Activated CD4-positive, alpha-beta T cell treated with anti-CD3 and anti-CD28 coated beads, Interleukin-2, amount 50 U/mL, for 24 hours (primary cell): ENCODE results near the gene ANGPT4.

Experiments used
- DNase-seq, 2 donors: peaks; one replicate each; pipeline ENCODE4 v3.0.0-alpha.2; 2020; ENCODE audit warnings: low read depth in 1 of 2, low spot score in 1 of 2

Gene ANGPT4

GRCh38 chr20:942611-943010, 26.5 kb upstream of the ANGPT4 start:
- DNase-seq, result no peak

DNA sequence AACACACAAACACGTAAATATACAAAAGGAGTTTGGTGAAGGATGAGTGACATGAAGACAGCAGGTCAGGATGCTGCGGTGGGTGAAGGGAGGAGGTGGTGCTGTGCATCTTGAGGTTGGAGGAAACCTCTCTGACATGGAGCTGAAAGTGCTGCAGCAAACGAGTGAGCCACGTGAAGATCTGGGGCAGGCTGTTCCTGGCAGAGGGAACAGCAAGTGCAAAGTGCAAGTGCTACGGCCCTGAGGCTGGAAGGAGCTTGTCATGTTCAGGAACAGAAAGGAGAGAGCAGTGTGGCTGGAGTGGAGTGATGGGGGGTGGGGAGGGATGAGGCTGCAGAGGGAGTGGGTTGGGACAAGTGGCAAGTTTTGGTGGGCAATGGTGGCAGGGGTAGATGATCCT, 24.8 kb upstream of the ANGPT4 start:
- no peak for DNase-seq

- DNase-seq, result no peak
Observed at GRCh38 chr20:939606-940005, 23.5 kb upstream of the ANGPT4 start.

DNA sequence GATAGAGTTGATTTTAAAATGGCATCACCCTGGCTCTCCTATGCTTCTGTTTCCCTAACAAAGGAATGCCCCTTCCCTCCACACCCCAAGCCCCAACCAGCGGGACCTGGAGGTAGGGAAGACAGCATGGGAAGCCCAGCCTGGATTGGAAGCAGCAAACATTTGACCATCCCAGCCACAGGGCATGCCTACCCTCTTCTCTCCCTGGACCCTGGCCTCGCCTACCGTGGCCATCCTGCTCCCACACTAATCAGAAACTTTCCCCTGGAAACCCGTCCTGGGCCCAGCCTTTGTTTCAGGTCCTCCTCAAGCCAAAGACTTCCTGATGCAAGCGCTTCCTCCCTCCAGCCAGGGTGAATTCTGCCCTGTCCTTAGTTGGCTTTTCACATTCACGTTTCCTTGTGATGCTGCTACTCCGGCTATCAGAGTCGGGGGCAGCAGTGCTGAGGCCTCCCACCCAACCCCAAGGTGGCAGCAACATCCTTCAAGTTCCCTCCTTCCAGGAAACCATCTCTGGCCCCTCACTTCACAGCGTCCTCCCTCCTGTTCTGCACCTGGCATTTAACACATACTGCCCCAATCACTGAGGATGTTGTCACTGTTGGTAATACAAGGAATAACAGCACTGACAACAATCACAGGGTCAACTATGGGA, 18.2 kb upstream of the ANGPT4 start:
- DNase-seq, result no peak

DNA sequence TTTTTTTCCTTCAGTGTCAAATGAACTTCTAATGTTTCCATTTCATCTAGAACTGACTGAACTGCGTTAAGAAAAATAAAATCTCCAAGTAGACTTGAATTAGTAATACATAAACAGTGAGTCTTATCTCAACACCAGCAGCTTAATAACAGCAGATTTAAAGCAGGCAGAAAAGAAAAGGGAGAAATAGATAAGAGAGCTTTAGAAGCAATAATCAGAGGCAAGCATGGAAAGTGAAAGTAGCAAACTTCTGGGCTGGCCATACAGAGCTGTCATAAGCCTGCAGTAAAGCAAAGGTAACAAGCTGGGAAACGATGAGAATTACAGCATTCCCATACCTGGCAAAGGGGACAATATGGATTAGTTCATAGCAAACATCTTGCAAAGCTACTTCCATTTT, 16.9 kb upstream of the ANGPT4 start:
- DNase-seq, result no peak

DNA sequence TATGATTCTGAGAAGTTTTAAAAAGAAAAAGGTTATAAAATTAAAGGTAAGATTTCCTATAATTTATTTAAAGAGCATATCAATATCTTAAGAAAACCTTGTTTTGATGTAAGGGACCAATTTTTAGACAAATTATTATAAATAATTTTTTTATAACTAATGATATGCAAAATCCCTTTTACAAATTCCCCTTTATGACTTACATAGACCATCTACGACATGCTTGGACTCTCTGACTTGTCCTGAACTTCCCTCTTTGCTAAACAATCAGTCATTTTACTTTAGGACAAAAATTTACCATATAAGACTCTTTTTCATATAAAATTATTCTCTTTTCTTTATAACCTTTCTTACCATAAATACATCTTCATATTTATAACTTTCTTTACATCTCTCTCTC, 15.3 kb upstream of the ANGPT4 start:
- no peak for DNase-seq

- no peak for DNase-seq
Observed at GRCh38 chr20:926670-927069, 10.5 kb upstream of the ANGPT4 start.

- no peak for DNase-seq
Observed at GRCh38 chr20:925516-925915, 9.4 kb upstream of the ANGPT4 start.

GRCh38 chr20:924639-925038, 8.5 kb upstream of the ANGPT4 start:
- DNase-seq, result no peak

- DNase-seq, result no peak
Observed at GRCh38 chr20:922781-923180, 6.6 kb upstream of the ANGPT4 start.

DNA sequence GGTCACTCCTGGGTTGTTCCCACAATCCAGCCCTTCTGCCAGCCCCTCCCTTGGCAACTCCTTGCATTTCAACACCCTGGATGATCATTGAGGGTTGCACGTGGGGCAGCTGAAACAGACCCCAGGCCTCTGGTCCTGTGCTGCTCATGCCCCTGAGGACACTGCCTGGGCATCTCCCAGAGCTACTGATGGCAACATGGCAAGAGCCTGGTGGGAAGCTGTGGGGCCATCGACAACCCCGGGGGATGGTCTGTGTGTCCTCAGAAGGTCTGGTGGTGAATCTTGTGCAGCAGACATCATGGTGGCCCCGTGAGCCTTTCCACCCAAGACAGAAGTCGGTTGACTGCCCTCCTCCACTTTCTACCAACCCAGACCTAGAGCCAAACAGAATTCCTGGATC, 4.9 kb upstream of the ANGPT4 start:
- no peak for DNase-seq

- DNase-seq, result no peak
Observed at GRCh38 chr20:920311-920710, 4.2 kb upstream of the ANGPT4 start.

DNA sequence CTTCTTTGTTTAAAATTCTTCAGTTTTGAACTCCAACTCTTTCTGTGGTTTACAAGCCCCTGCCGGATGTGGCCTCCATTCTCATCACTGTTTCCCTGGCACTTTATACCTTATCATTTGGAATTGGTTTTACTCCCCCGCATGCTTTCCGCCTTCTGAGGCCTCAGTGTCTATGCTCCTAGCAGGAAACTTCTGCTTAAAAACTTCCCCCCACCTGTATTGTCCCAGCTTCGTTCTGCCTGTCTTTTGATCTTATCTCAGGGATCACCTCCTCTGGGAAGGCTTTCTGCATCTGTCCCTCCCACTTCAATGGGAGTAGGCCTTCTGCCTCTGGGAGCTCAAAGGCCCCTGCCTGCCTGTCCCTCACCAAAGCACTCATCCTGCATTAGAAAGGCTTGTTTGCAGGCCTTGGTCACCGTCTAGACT, 3.4 kb upstream of the ANGPT4 start:
- DNase-seq, result no peak

DNA sequence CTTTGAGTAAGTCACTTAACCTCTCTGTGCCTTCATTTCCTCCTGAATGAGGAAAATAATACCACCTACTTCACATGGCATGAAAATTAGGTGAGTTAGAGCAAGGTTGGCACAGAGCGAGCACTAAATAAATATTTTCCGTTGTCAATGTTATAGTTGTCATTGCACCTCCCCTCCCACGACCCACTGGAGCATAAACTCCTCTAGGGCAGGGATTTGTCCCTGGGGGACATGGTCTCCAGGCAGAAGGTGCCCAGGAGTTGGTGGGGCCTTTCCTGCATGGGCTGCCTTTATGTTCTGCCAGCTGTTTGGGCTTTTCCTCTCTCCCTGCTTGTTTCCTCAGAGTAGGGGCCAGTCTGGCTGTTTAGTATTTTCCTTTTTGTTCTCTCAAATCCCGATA, 1.3 kb upstream of the ANGPT4 start:
- DNase-seq, result no peak

DNA sequence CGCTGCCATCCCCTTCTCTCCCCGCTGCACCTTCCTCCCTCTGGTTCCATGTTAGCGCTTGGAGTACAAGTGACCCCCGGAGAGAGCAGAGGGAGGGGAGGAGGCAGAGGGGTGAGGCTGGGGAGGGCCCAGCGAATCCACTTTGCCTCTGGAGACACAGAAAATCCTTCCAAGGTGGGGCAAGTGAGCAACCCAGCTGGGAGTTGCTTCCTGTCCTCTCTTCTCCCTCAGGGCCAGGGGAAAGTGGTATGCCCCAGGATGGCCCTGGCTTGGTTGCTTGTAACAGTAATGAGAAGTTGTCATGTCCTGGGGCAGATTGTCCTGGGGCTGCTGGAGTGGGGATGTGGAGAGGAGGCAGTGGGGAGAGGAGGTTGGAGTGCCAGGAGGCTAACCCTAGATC, 691 bp upstream of the ANGPT4 start:
- DNase-seq, result no peak

GRCh38 chr20:914727-915498, 1.2 kb downstream of the ANGPT4 start:
- DNase-seq, result no peak

- no peak for DNase-seq
Observed at GRCh38 chr20:913306-913849, 2.8 kb downstream of the ANGPT4 start.

- no peak for DNase-seq
Observed at GRCh38 chr20:911882-912600, 4.1 kb downstream of the ANGPT4 start.

DNA sequence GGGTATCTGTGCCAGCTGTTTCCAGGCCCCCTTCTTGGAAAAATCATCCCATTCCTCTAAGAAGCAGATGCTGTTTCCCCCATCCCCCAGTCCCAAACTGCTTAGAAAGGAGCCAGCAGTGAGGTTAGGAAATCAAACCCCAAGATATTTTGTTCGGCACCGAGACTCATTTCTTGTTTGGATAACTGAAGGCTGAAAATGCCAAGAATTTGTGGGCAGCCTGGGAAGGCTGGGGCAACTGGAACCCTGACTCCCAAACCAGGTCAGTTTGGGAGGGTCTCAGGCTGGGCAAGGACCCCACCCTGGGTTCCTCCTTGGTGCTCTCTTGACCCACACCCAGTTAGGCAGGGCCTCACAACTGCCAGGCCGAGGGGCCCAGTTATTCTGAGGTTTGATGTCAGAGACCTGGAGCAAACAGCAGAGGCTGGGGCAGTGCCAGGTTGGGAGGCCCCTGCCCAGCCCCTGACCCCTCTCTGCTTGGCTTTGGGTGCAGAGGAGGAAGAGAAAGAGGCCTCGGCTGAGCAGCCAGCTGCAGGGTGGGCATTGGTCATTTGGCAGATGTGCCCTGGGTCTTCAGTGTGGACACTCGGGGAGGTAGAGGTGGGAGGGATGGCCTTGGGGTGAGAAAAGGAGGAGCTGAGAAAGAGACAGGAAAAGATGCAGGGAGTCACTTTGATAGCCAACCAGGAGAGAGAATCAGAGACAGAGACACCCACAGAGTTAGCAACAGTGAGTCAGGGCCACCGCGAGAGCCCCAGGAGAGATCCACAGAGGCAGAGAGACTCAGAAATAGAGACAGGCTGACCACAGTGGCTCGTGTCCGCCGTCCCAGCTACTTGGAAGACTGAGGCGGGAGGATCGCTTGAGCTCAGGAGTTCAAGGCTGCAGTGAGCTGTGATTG, 5.0 kb downstream of the ANGPT4 start:
- DNase-seq, result no peak

GRCh38 chr20:910132-910869, 5.8 kb downstream of the ANGPT4 start:
- DNase-seq, result no peak
